ENCODE data around the gene KMT2C. TPM values are rescaled to one million over a fixed set of nuclear protein-coding genes. Genes with fewer than 3 reads are reported as not detected.
"Not testable (repeated sequence)": the region's sequence is repeated elsewhere in the genome, so short reads cannot be mapped to it uniquely, and the experiment has no call there.

KMT2C gene
- total and polyA plus RNA-seq, 9 donors, result 15.5 to 40.6 (median 33.2) TPM

DNA sequence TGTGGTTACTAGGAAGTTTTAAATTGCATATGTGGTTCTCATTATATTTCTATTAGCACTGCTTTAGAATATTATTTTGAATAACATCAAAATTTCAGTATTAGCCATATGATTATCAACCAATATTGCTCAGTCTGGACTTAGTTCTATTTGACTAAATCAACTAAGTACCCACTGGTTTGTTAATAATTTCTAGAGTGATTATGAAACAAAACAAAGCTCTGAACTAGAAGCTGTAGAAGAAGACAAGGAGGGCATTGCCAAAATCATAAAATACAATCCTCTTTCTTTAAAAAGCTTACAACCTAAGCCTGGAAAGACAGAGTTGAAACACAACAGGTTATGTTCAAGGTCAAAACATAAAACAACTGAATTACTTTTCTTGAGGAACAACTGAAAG, 204.7 kb downstream of the KMT2C start:
- no peak overlapping the region for H3K4me3 ChIP-seq (ENCODE audit: low read length)
- DNase-seq, result no peak
- H3K9me3 ChIP-seq (replicated peaks; ENCODE audit: control insufficient read depth, low read depth, low read length), result no peaks in the 10 kb centered on the region
- no peaks in the 10 kb centered on the region for H3K27me3 ChIP-seq (ENCODE audit: control insufficient read depth, insufficient read depth, low read length)
- H3K36me3 ChIP-seq (ENCODE audit: control insufficient read depth, insufficient read depth, low read length), result peaks cover 3% of the 10 kb centered on the region
- no peaks in the 10 kb centered on the region for H3K4me1 ChIP-seq (ENCODE audit: control insufficient read depth, insufficient read depth, low read length)
- no peak overlapping the region for H3K27ac ChIP-seq (ENCODE audit: low read length)

DNA sequence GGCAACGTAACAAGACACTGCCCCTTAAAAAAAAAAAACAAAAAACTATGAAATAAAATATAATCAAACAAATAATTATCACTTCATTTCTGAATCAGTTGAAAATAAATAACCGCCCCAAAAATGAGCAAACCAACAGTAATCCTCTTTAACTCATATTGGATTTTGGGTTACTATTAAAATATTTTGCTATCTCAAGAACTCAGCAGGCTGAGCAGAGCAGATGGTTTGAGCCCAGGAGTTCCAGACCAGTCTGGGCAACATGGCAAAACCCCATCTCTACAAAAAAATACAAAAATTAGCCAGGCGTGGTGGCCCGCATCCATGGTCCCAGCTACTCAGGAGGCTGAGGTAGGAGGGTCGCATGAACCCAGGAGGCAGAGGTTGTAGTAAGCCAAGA, 216.2 kb downstream of the KMT2C start:
- DNase-seq; H3K27me3 ChIP-seq (ENCODE audit: control insufficient read depth, insufficient read depth, low read length); H3K9me3 ChIP-seq (replicated peaks; ENCODE audit: control insufficient read depth, low read depth, low read length); H3K4me3 ChIP-seq (ENCODE audit: low read length); H3K27ac ChIP-seq (ENCODE audit: low read length); H3K4me1 ChIP-seq (ENCODE audit: control insufficient read depth, insufficient read depth, low read length); H3K36me3 ChIP-seq (ENCODE audit: control insufficient read depth, insufficient read depth, low read length): not testable (repeated sequence)
- no CpG with 5 or more reads among the region's 5 CpGs for WGBS (ENCODE audit: insufficient coverage)

DNA sequence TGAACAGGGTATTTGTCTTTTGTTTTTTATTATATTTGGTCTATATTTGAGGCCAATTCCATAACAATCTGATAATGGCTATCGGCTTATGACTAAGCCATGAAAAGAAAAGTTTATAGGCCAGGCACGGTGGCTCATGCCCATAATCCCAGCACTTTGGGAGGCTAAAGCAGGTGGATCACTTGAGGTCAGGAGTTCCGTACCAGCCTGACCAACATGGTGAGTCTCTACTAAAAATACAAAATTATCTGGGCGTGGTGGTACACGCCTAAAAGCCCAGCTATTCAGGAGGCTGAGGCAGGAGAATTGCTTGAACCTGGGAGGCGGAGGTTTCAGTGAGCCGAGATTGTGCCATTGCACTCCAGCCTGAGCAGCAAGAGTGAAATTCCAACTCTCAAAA, 227.0 kb downstream of the KMT2C start:
- peaks cover 10% of the 10 kb centered on the region for H3K36me3 ChIP-seq (ENCODE audit: control insufficient read depth, insufficient read depth, low read length)
- not testable (repeated sequence) for H3K4me3 ChIP-seq (ENCODE audit: low read length); H3K27me3 ChIP-seq (ENCODE audit: control insufficient read depth, insufficient read depth, low read length); H3K4me1 ChIP-seq (ENCODE audit: control insufficient read depth, insufficient read depth, low read length); H3K9me3 ChIP-seq (replicated peaks; ENCODE audit: control insufficient read depth, low read depth, low read length); H3K27ac ChIP-seq (ENCODE audit: low read length); DNase-seq
- 100% methylated on average over 4 of the region's 7 CpGs for WGBS (ENCODE audit: insufficient coverage)

DNA sequence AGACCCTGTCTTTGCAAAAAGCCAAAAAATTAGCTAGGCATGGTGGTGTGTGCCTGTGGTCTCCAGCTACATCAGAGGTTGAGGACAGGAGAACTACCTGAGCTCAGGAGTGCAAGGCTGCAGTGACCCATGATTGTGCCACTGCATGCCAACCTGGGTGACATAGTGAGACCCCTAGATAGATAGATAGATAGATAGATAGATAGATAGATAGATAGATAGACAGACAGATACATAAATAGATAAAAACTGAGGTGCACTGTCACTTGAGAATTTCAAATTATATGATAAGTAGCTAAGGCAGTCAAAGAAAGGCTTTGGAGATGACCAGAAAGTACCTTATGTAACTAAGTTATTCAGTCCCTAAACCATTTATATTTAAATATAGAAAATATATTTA, 231.4 kb downstream of the KMT2C start:
- H3K27ac ChIP-seq (ENCODE audit: low read length); H3K27me3 ChIP-seq (ENCODE audit: control insufficient read depth, insufficient read depth, low read length); H3K4me3 ChIP-seq (ENCODE audit: low read length); H3K4me1 ChIP-seq (ENCODE audit: control insufficient read depth, insufficient read depth, low read length); DNase-seq; H3K9me3 ChIP-seq (replicated peaks; ENCODE audit: control insufficient read depth, low read depth, low read length): not testable (repeated sequence)
- peaks cover 13% of the 10 kb centered on the region for H3K36me3 ChIP-seq (ENCODE audit: control insufficient read depth, insufficient read depth, low read length)

DNA sequence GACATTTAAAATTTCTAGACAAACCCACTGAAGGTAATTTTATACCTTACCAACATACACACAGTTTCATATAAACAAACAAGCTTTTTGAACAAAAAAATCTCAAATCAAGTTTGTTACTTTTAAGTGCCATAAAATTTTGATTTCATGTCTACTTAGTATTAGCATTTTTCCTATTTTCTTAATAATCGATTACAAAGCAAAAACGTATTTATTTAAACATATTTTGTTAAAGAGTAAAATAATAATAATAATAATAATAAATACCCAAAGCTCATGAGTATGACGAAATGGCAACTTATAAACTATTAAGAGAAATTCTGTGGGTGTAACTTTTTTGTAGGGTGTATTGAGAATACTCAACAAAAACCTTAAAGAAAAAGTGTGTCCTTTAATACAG, 232.7 kb downstream of the KMT2C start:
- Histone ChIP-seq H3K4me3 (ENCODE audit: low read length) (no peak overlapping the region), H3K27me3 (ENCODE audit: control insufficient read depth, insufficient read depth, low read length) (no peaks in the 10 kb centered on the region), H3K36me3 (ENCODE audit: control insufficient read depth, insufficient read depth, low read length) (peaks cover 18% of the 10 kb centered on the region), H3K27ac (ENCODE audit: low read length) (no peak overlapping the region), H3K9me3 (replicated peaks; ENCODE audit: control insufficient read depth, low read depth, low read length) (no peaks in the 10 kb centered on the region), H3K4me1 (ENCODE audit: control insufficient read depth, insufficient read depth, low read length) (no peaks in the 10 kb centered on the region)
- no CpG with 5 or more reads among the region's 3 CpGs for WGBS (ENCODE audit: insufficient coverage)
- DNase-seq, result no peak

DNA sequence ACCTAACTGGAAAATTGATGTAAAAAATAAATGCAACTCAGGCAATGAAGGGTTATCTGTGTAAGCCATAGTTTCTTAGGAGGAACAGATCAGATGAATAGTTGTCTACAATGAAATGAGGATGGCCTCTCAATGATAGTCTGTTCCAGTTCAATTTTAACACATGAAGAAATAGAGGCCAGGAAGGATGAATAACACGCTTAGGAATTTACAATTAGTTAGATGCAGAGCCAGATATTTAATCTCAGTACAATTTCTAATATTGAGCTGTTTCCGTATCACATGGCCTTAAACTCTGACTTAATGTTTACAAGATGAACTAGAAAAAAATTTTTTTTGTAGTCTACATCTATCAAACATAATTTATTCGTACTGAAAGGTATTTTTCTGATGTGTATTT, 233.7 kb downstream of the KMT2C start:
- peaks cover 18% of the 10 kb centered on the region for H3K36me3 ChIP-seq (ENCODE audit: control insufficient read depth, insufficient read depth, low read length)

DNA sequence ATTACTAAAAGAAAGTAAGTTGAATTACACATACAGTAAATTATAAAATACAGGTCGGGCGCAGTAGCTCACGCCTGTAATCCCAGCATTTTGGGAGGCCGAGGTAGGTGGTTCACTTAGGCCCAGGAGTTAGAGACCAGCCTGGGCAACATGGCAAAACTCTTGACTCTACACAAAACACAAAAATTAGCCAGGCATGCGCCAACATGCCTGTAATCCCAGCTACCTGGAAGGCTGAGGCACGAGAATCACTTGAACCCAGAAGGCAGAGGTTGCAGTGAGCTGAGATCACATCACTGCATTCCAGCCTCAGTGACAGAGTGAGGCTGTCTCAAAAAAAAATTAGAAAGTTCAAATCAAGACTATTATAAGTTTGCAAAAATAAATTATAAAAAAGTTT, 235.4 kb downstream of the KMT2C start:
- Histone ChIP-seq H3K27me3 (ENCODE audit: control insufficient read depth, insufficient read depth, low read length) (no peaks in the 10 kb centered on the region), H3K4me1 (ENCODE audit: control insufficient read depth, insufficient read depth, low read length) (no peaks in the 10 kb centered on the region), H3K36me3 (ENCODE audit: control insufficient read depth, insufficient read depth, low read length) (peaks cover 16% of the 10 kb centered on the region), H3K9me3 (replicated peaks; ENCODE audit: control insufficient read depth, low read depth, low read length) (no peaks in the 10 kb centered on the region), H3K27ac (ENCODE audit: low read length) (no peak overlapping the region), H3K4me3 (ENCODE audit: low read length) (no peak overlapping the region)
- 90% methylated on average over 2 of the region's 6 CpGs for WGBS (ENCODE audit: insufficient coverage)
- DNase-seq, result no peak

More for the DNA sequence above, 233.7 kb downstream of the KMT2C start:
- Histone ChIP-seq H3K4me1 (ENCODE audit: control insufficient read depth, insufficient read depth, low read length) (no peaks in the 10 kb centered on the region), H3K4me3 (ENCODE audit: low read length) (no peak overlapping the region), H3K27ac (ENCODE audit: low read length) (no peak overlapping the region), H3K9me3 (replicated peaks; ENCODE audit: control insufficient read depth, low read depth, low read length) (no peaks in the 10 kb centered on the region), H3K27me3 (ENCODE audit: control insufficient read depth, insufficient read depth, low read length) (no peaks in the 10 kb centered on the region)
- WGBS (ENCODE audit: insufficient coverage), result no CpG with 5 or more reads among the region's 3 CpGs
- DNase-seq, result no peak

DNA sequence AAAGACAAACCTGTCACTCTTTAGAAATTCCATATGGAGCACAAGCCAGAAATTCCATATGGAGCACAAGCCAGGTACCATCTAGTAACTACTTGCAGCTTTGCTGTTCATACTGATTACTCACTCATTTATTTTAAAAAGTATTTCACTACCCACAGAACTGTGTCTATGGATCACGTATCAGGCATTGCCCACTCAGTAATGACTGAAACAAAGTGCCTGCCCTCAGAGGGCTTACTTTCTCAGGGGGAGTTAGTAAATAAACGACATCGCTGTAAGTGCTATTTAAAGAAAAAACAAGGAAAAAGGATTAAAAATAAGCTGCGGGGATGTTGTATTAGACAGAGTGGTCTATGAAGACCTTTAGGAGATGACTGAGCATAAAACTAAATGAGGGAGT, 239.4 kb downstream of the KMT2C start:
- Histone ChIP-seq H3K27ac (ENCODE audit: low read length) (no peak overlapping the region), H3K36me3 (ENCODE audit: control insufficient read depth, insufficient read depth, low read length) (peaks cover 28% of the 10 kb centered on the region), H3K4me3 (ENCODE audit: low read length) (no peak overlapping the region), H3K27me3 (ENCODE audit: control insufficient read depth, insufficient read depth, low read length) (no peaks in the 10 kb centered on the region), H3K4me1 (ENCODE audit: control insufficient read depth, insufficient read depth, low read length) (no peaks in the 10 kb centered on the region), H3K9me3 (replicated peaks; ENCODE audit: control insufficient read depth, low read depth, low read length) (no peaks in the 10 kb centered on the region)
- DNase-seq, result no peak
- 83% methylated on average over 2 of the region's 4 CpGs for WGBS (ENCODE audit: insufficient coverage)

DNA sequence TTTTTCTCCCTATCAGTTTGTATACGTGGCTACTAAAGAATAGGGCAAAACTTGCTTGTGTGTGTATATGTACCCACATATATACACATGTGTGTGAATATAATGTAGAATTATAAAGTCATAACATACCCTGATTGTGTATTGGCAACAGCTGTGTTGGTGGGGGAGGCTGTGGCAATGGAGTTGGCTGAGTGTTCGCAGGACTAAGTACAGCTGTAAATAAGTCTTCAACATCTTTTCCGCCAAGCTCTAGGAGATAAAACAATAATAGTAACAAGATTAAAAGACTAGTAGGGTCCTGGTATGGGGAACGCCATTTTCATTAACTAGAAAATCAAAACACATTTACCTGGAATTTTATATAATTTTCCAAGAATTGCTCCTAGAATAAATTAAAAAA, 241.9 kb downstream of the KMT2C start:
- H3K4me1 ChIP-seq (ENCODE audit: control insufficient read depth, insufficient read depth, low read length), result no peaks in the 10 kb centered on the region
- no peak overlapping the region for H3K4me3 ChIP-seq (ENCODE audit: low read length)
- H3K27me3 ChIP-seq (ENCODE audit: control insufficient read depth, insufficient read depth, low read length), result no peaks in the 10 kb centered on the region
- DNase-seq, result no peak
- peaks cover 33% of the 10 kb centered on the region for H3K36me3 ChIP-seq (ENCODE audit: control insufficient read depth, insufficient read depth, low read length)
- no peak overlapping the region for H3K27ac ChIP-seq (ENCODE audit: low read length)
- no peaks in the 10 kb centered on the region for H3K9me3 ChIP-seq (replicated peaks; ENCODE audit: control insufficient read depth, low read depth, low read length)
- WGBS (ENCODE audit: insufficient coverage), result no CpG with 5 or more reads among the region's 4 CpGs

DNA sequence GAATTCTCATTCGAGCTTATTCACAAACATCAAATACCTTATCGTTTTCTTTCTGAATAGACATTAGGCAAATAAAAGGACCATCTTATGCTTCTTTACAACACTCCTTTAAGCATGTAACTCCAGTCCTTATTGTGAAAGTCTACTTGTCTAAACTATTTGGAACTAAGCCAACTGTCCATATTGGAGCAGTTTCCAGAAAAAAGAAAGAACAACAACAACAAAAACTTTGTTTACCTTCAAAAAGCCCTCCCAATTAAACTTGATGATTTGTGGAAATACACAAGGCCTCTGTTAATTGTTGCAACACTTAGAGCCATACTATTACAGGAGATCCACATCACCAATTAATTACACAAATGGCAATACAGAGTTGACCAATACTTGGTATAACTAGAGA, 246.7 kb downstream of the KMT2C start:
- no peak for DNase-seq
- 100% methylated on average over 1 of the region's 2 CpGs for WGBS (ENCODE audit: insufficient coverage)
- Histone ChIP-seq H3K4me1 (ENCODE audit: control insufficient read depth, insufficient read depth, low read length) (no peaks in the 10 kb centered on the region), H3K9me3 (replicated peaks; ENCODE audit: control insufficient read depth, low read depth, low read length) (no peaks in the 10 kb centered on the region), H3K27me3 (ENCODE audit: control insufficient read depth, insufficient read depth, low read length) (no peaks in the 10 kb centered on the region), H3K36me3 (ENCODE audit: control insufficient read depth, insufficient read depth, low read length) (peaks cover 36% of the 10 kb centered on the region), H3K4me3 (ENCODE audit: low read length) (no peak overlapping the region), H3K27ac (ENCODE audit: low read length) (no peak overlapping the region)

DNA sequence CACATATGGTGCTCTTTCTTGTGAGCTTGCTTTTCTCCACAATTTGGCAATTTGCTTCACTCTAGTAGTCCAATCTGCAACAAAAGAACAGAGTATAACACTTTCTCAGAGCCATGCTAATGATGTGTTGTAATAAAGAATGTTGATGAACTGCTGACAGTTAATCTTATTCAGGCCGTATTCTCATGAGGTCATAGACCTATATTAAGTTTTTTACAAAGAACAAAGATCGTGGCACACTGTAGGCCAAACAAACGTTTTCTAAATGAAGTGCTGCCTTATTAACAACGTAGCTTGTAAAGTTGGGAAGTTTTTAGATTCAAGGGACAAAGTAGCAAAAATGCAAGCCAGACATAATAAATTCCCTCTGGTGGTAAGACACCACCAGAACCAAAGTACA, 250.2 kb downstream of the KMT2C start:
- Histone ChIP-seq H3K27me3 (ENCODE audit: control insufficient read depth, insufficient read depth, low read length) (no peaks in the 10 kb centered on the region), H3K4me3 (ENCODE audit: low read length) (no peak overlapping the region), H3K27ac (ENCODE audit: low read length) (no peak overlapping the region), H3K9me3 (replicated peaks; ENCODE audit: control insufficient read depth, low read depth, low read length) (no peaks in the 10 kb centered on the region), H3K36me3 (ENCODE audit: control insufficient read depth, insufficient read depth, low read length) (peaks cover 37% of the 10 kb centered on the region), H3K4me1 (ENCODE audit: control insufficient read depth, insufficient read depth, low read length) (no peaks in the 10 kb centered on the region)
- DNase-seq, result no peak
- WGBS (ENCODE audit: insufficient coverage), result no CpG with 5 or more reads among the region's 4 CpGs

All from muscle of leg (tissue), 11 donors.